Tibial nerve (tissue), 3 donors: Measurements from ENCODE around the gene CIITA.

ENCODE experiments used
- POLR2A ChIP-seq, 2 donors: fragments of 450-650 bp; IDR thresholded peaks; one replicate each; pipeline ENCODE4 v1.6.1; 2017; ENCODE audit warnings: antibody characterized with exemption in 2 of 2, mild to moderate bottlenecking in 2 of 2, moderate library complexity in 2 of 2
- TF ChIP-seq, protein P1 (sequence below), 5 experiments: fragments of 200-600 bp in 3 of 5; fragments of 450-650 bp in 2 of 5; sonication (generic) in 3 of 5; IDR thresholded peaks; one replicate each; pipeline ENCODE4 v1.5.1; 2016 to 2019; ENCODE audit warnings: antibody characterized with exemption in 5 of 5, mild to moderate bottlenecking in 3 of 5, moderate library complexity in 2 of 5

DNA sequence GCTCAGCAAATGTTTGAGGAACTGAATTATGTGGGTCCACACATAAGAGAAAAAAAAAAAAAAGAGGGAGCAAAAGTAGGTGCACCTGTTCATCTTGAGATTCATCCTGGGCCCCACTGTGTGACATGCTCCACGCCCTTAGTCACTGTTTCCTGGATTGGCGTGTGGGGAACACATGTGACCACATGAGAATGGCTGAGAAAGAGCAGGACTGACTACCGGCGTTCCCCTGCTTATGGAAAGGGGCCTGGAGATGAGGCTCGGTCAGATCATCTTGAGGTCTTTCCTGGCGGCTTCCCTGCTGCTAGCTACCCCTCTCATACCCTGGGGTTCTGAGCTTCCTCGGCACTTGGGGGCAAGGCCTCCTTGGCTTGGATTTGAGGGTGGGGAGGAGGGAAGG lies 61.3 kb downstream of the CIITA start:
- TF ChIP-seq, protein P1, sequence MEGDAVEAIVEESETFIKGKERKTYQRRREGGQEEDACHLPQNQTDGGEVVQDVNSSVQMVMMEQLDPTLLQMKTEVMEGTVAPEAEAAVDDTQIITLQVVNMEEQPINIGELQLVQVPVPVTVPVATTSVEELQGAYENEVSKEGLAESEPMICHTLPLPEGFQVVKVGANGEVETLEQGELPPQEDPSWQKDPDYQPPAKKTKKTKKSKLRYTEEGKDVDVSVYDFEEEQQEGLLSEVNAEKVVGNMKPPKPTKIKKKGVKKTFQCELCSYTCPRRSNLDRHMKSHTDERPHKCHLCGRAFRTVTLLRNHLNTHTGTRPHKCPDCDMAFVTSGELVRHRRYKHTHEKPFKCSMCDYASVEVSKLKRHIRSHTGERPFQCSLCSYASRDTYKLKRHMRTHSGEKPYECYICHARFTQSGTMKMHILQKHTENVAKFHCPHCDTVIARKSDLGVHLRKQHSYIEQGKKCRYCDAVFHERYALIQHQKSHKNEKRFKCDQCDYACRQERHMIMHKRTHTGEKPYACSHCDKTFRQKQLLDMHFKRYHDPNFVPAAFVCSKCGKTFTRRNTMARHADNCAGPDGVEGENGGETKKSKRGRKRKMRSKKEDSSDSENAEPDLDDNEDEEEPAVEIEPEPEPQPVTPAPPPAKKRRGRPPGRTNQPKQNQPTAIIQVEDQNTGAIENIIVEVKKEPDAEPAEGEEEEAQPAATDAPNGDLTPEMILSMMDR (IDR thresholded peaks at IDR 0.05) = no peak
- TF ChIP-seq POLR2A (IDR thresholded peaks at IDR 0.05) = no peak
